Measurements from ENCODE around the gene BNC2. TPM values are rescaled to one million over a fixed set of nuclear protein-coding genes. Genes with fewer than 3 reads are reported as not detected.

The BNC2 gene
- total RNA-seq, 2 donors from 2014 or later, result 0.99 to 1.8 TPM

DNA sequence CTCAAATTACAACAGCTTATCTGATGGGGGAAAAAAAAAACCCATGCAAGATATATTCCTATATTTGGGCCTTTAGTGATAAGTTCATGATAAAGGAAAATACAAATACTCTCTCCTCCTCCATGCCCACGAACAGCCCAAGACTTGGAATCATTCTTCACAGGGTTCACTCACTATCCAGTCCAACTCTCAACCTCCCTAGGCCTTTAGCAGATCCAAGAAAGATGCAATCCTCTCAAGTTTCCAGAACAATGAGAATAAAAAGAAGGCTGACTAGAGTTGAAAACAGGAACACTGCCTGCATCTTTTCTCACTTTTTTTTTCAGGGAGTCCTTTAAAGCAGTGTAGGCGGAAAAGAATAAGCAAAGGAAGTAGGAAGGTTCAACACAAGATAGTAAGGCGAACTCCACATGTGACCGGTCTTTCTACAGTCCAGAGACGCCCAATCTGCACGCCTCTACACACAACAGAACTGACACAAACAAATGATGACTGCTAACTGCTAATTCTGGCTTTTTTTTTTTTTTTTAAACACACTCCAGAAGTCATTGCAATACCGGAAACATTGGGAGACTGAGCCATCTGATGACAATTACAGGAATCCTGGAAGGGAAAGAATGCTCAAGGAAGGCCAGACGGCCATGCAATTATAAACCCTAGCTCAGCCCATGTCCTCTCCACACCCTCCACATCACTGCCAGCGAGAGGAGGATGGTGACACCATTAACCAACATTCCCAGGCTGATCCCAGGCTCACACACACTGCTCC, 75.4 kb downstream of the BNC2 start:
- Histone ChIP-seq H3K9me3 (no peaks in the 10 kb centered on the region), H3K4me1 (no peaks in the 10 kb centered on the region), H3K27me3 (no peaks in the 10 kb centered on the region), H3K27ac (no peak overlapping the region), H3K36me3 (replicated peaks in 1 of 2; ENCODE audit: insufficient read depth in 1 of 2, low read depth in 2 of 2) (no peaks in the 10 kb centered on the region), H3K4me3 (no peak overlapping the region)
- WGBS, 2 donors, result 64 to 70% methylated on average over 9 of the region's 9 CpGs
- intact Hi-C loops (cut with DNase I), result no loop called here
- ATAC-seq (peak; percentile 45), DNase-seq (peak in 2 of 4 donors; percentile 7 to 23)
- no peak for TF ChIP-seq CTCF (IDR thresholded peaks at IDR 0.05)
- TF ChIP-seq POLR2A (IDR thresholded peaks at IDR 0.05), result no peak

DNA sequence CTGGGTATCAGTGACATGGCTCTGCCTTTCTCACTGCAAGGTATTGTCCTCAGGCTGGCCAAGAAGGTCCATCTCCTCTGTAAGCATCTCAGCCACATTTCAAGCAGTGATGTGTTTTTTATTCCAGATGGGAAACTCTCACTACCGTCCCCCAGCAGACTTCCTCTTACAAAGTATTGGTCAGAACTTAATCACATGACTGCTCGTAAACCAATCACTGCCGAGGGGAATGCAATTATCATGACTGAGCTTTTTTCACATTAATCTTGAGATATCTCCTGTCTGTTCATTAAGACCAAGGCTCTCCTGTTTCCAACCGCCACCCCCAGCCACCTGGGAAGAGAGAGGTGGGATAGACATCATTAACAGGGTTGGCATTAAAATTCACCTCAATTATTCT, 76.4 kb downstream of the BNC2 start:
- Histone ChIP-seq H3K27ac (no peak overlapping the region), H3K4me1 (no peaks in the 10 kb centered on the region), H3K4me3 (no peak overlapping the region), H3K27me3 (no peaks in the 10 kb centered on the region), H3K9me3 (no peaks in the 10 kb centered on the region), H3K36me3 (replicated peaks in 1 of 2; ENCODE audit: insufficient read depth in 1 of 2, low read depth in 2 of 2) (no peaks in the 10 kb centered on the region)
- TF ChIP-seq CTCF (IDR thresholded peaks at IDR 0.05), result no peak
- no peak for TF ChIP-seq POLR2A (IDR thresholded peaks at IDR 0.05)
- 80 to 92% methylated on average over 4 of the region's 4 CpGs for WGBS, 2 donors
- DNase-seq (no peak), ATAC-seq (no peak)
- intact Hi-C loops (cut with DNase I), result no loop called here

DNA sequence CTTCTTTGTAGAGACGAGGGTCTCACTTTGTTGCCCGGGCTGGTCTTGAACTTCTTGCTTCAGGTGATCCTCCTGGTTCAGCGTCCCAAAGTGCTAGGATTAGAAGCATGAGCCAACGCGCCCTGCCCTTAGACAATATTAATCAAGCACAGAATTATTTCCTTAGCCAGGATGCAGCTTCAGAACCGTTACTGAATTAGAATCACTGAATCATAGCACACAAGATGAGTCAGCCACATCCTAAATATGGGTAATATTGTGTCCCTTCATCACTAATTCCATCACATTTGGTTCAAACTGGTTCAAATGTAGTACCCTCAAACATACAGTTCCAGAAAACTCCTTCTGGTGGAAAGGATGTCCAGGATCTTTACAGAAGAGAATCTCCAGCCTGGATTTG, 82.7 kb downstream of the BNC2 start:
- DNase-seq (no peak), ATAC-seq (no peak)
- no peak overlapping the region for H3K27ac ChIP-seq
- H3K36me3 ChIP-seq (replicated peaks in 1 of 2; ENCODE audit: insufficient read depth in 1 of 2, low read depth in 2 of 2), result no peaks in the 10 kb centered on the region
- H3K9me3 ChIP-seq, result no peaks in the 10 kb centered on the region
- TF ChIP-seq CTCF (IDR thresholded peaks at IDR 0.05) (no peak), POLR2A (IDR thresholded peaks at IDR 0.05) (no peak)
- no peak overlapping the region for H3K4me3 ChIP-seq
- no peaks in the 10 kb centered on the region for H3K27me3 ChIP-seq
- intact Hi-C loops (cut with DNase I), result no loop called here
- 81 to 85% methylated on average over 6 of the region's 6 CpGs for WGBS, 2 donors
- no peaks in the 10 kb centered on the region for H3K4me1 ChIP-seq

- WGBS, 2 donors, result 88 to 92% methylated on average over 2 of the region's 2 CpGs
- intact Hi-C loops (cut with DNase I), result no loop called here
- no peak overlapping the region for H3K4me3 ChIP-seq
- H3K9me3 ChIP-seq, result no peaks in the 10 kb centered on the region
- no peaks in the 10 kb centered on the region for H3K36me3 ChIP-seq (replicated peaks in 1 of 2; ENCODE audit: insufficient read depth in 1 of 2, low read depth in 2 of 2)
- H3K4me1 ChIP-seq, result no peaks in the 10 kb centered on the region
- TF ChIP-seq POLR2A (IDR thresholded peaks at IDR 0.05), result no peak
- no peak for TF ChIP-seq CTCF (IDR thresholded peaks at IDR 0.05)
- DNase-seq (no peak), ATAC-seq (no peak)
- H3K27ac ChIP-seq, result no peak overlapping the region
- H3K27me3 ChIP-seq, result no peaks in the 10 kb centered on the region
Measured at GRCh38 chr9:16784002-16784401, 86.5 kb downstream of the BNC2 start.

DNA sequence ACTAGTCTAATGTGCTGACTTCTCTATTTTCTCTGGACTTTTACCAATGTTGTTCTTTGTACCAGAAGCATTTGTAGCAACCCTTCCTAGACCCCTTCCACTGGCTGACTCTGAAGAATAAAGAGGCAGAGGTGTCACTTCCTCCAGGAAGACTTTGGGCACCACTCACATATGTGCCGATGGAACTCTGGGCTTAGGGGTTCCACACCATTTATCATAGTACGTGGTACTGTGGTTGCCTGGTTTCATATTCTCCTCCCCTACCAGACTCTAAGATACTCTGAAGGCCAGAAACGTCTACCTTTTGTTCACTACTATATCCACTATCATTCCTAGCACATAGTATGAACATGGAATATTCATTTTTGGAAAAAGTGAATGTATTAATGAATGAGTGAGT, 88.0 kb downstream of the BNC2 start:
- intact Hi-C loops (cut with DNase I), result no loop called here
- no peak for ATAC-seq
- 64 to 71% methylated on average over 3 of the region's 3 CpGs for WGBS, 2 donors

More for the DNA sequence above, 88.0 kb downstream of the BNC2 start:
- Histone ChIP-seq H3K36me3 (replicated peaks in 1 of 2; ENCODE audit: insufficient read depth in 1 of 2, low read depth in 2 of 2) (no peaks in the 10 kb centered on the region), H3K4me1 (no peaks in the 10 kb centered on the region), H3K27me3 (no peaks in the 10 kb centered on the region), H3K4me3 (no peak overlapping the region), H3K9me3 (no peaks in the 10 kb centered on the region), H3K27ac (no peak overlapping the region)
- no peak for DNase-seq
- TF ChIP-seq POLR2A (IDR thresholded peaks at IDR 0.05) (no peak), CTCF (IDR thresholded peaks at IDR 0.05) (no peak)
